GM12878 (cell line): Measurements from ENCODE around the gene MUC20. TPM values are rescaled to one million over a fixed set of nuclear protein-coding genes. Genes with fewer than 3 reads are reported as not detected.

Experiments
- ATAC-seq: fragments of 200-7000 bp; cut with Tn5 transposase; 3 replicates; pipeline ENCODE4 v1.9.1; 2020; ENCODE audit warnings: mild to moderate bottlenecking, moderate library complexity
- BruUV-seq: library from RNA; stranded (reverse); fragments of 400-500 nt; replicated peaks from 2 replicates; lab custom pipeline; 2021; lab: Mats Ljungman, UMichigan
- CTCF ChIA-PET: fragments of 300-600 bp; sonication (Branson Sonifier 250); formaldehyde crosslinking; extraction: SDS; loops from one replicate; lab custom pipeline; 2021; ENCODE audit warnings: inconsistent platforms; lab: Yijun Ruan, JAX
- POLR2A ChIA-PET: fragments of 350-600 bp; formaldehyde crosslinking; extraction: SDS; loops from one replicate; lab custom pipeline; 2021; ENCODE audit warnings: inconsistent platforms; lab: Charles Lee
- RAD21 ChIA-PET: fragments of 300-600 bp; sonication (Branson Sonifier 250); formaldehyde crosslinking; loops from one replicate; lab custom pipeline; 2023; ENCODE audit warnings: antibody characterized with exemption; ENCODE audit not compliant: unreplicated experiment; lab: Charles Lee
- SMC1A ChIA-PET: fragments of 300-600 bp; sonication (Branson Sonifier 250); formaldehyde crosslinking; loops from one replicate; lab custom pipeline; 2023; ENCODE audit not compliant: unreplicated experiment, uncharacterized antibody; lab: Charles Lee
- DNase-seq: peaks from one replicate; pipeline ENCODE4 v3.0.0-alpha.2; 2011; ENCODE audit warnings: low read depth, low spot score
- FAIRE-seq: peaks from 3 replicates; lab custom pipeline; 2011; peaks lifted over from hg19 to GRCh38; lab: Jason Lieb, UNC
- H2AFZ ChIP-seq: 2 replicates; pipeline ENCODE4 v1.6.0; 2011; ENCODE audit warnings: low read depth, low read length, control low read depth; ENCODE audit not compliant: control insufficient read depth
- H3K27ac ChIP-seq: 2 replicates; pipeline ENCODE4 v1.5.1; 2011; ENCODE audit warnings: control low read depth; ENCODE audit not compliant: control insufficient read depth, insufficient read depth
- H3K27me3 ChIP-seq, 2 experiments: replicated peaks in 1 of 2; 2 replicates each; pipeline versions ENCODE4 v1.6.0 to v1.6.1; 2011; ENCODE audit warnings: low read length in 1 of 2; ENCODE audit not compliant: control insufficient read depth in 2 of 2, insufficient read depth in 2 of 2
- H3K36me3 ChIP-seq, 2 experiments: 2 replicates each; pipeline ENCODE4 v1.5.1; 2011; ENCODE audit warnings: low read length in 1 of 2; ENCODE audit not compliant: control insufficient read depth in 2 of 2, insufficient read depth in 2 of 2
- H3K4me1 ChIP-seq: 2 replicates; pipeline ENCODE4 v1.6.1; 2011; ENCODE audit warnings: mild to moderate bottlenecking, low read length, moderate library complexity, mixed read lengths; ENCODE audit not compliant: control insufficient read depth, insufficient read depth
- H3K4me2 ChIP-seq: 2 replicates; pipeline ENCODE4 v1.6.0; 2011; ENCODE audit warnings: control low read depth; ENCODE audit not compliant: control insufficient read depth, insufficient read depth
- H3K4me3 ChIP-seq: fragments of 200-600 bp; sonication (generic); 2 replicates; pipeline ENCODE4 v1.5.1; 2016
- H3K79me2 ChIP-seq: 2 replicates; pipeline ENCODE4 v1.6.0; 2011; ENCODE audit warnings: low read length; ENCODE audit not compliant: control insufficient read depth, insufficient read depth
- H3K9ac ChIP-seq: 2 replicates; pipeline ENCODE4 v1.8.0; 2011; ENCODE audit warnings: low read length, control low read depth, mixed read lengths; ENCODE audit not compliant: control insufficient read depth, insufficient read depth
- H3K9me3 ChIP-seq: replicated peaks from 3 replicates; pipeline ENCODE4 v1.5.1; 2011; ENCODE audit warnings: mild to moderate bottlenecking, low read length; ENCODE audit not compliant: control insufficient read depth, insufficient read depth
- H4K20me1 ChIP-seq: 2 replicates; pipeline ENCODE4 v1.6.0; 2011; ENCODE audit not compliant: control insufficient read depth, insufficient read depth
- ASH2L ChIP-seq: fragments of 300-600, 200-600 bp; sonication (generic); IDR thresholded peaks from 2 replicates; pipeline ENCODE4 v1.6.1; 2017; ENCODE audit warnings: low read depth, mild to moderate bottlenecking, borderline replicate concordance
- BRCA1 ChIP-seq: IDR thresholded peaks from 2 replicates; pipeline ENCODE4 v1.6.1; 2011; ENCODE audit warnings: low read depth, low read length, improper control_type of control experiment
- CEBPB ChIP-seq, 2 experiments: fragments of 150-350 bp in 1 of 2; IDR thresholded peaks; 2 replicates each; pipeline ENCODE4 v1.6.1; 2012 to 2014; ENCODE audit warnings: low read depth in 2 of 2, low read length in 2 of 2, borderline replicate concordance in 1 of 2, inconsistent platforms in 1 of 2
- CHD4 ChIP-seq: fragments of 200-600 bp; sonication (generic); IDR thresholded peaks from 2 replicates; pipeline ENCODE4 v1.6.1; 2016; ENCODE audit warnings: mild to moderate bottlenecking
- DPF2 ChIP-seq: fragments of 450-650 bp; IDR thresholded peaks from 2 replicates; pipeline ENCODE4 v1.6.1; 2017; ENCODE audit warnings: mild to moderate bottlenecking
- E2F4 ChIP-seq: IDR thresholded peaks from 2 replicates; pipeline ENCODE4 v1.6.1; 2012; ENCODE audit warnings: low read depth, low read length, improper control_type of control experiment
- ELK1 ChIP-seq: IDR thresholded peaks from 2 replicates; pipeline ENCODE4 v1.6.1; 2012; ENCODE audit warnings: low read depth, low read length, improper control_type of control experiment
- EP300 ChIP-seq, 2 experiments: fragments of 150-350 bp in 1 of 2; IDR thresholded peaks; 2 replicates each; pipeline ENCODE4 v1.6.1; 2011 to 2012; ENCODE audit warnings: low read depth in 2 of 2, low read length in 2 of 2, borderline replicate concordance in 1 of 2, improper control_type of control experiment in 1 of 2, inconsistent platforms in 1 of 2; ENCODE audit not compliant: control insufficient read depth in 1 of 2
- ETV6 ChIP-seq, 2 experiments: fragments of 450-650 bp in 1 of 2; IDR thresholded peaks in 1 of 2; conservative IDR thresholded peaks in 1 of 2; 2 replicates each; pipeline ENCODE4 v1.6.1; 2014; ENCODE audit warnings: antibody characterized with exemption in 1 of 2, borderline replicate concordance in 1 of 2, low read depth in 1 of 2, mild to moderate bottlenecking in 1 of 2, moderate library complexity in 1 of 2
- IRF5 ChIP-seq: fragments of 450-650 bp; IDR thresholded peaks from 2 replicates; pipeline ENCODE4 v1.6.1; 2017; ENCODE audit warnings: borderline replicate concordance
- JUNB ChIP-seq: IDR thresholded peaks from 2 replicates; pipeline ENCODE4 v1.6.1; 2016; ENCODE audit warnings: antibody characterized with exemption, mild to moderate bottlenecking
- NFXL1 ChIP-seq: fragments of 450-650 bp; IDR thresholded peaks from 2 replicates; pipeline ENCODE4 v1.6.1; 2017; ENCODE audit warnings: antibody characterized with exemption, mild to moderate bottlenecking, borderline replicate concordance
- PML ChIP-seq: IDR thresholded peaks from 2 replicates; pipeline ENCODE4 v1.6.1; 2012; ENCODE audit warnings: low read length, inconsistent platforms
- POLR2AphosphoS2 ChIP-seq: IDR thresholded peaks from 2 replicates; pipeline ENCODE4 v1.6.1; 2011; ENCODE audit warnings: low read depth, mild to moderate bottlenecking, low read length, improper control_type of control experiment, moderate library complexity
- RBBP5 ChIP-seq: fragments of 200-600 bp; sonication (generic); conservative IDR thresholded peaks from 2 replicates; pipeline ENCODE4 v1.6.1; 2016
- SPI1 ChIP-seq: IDR thresholded peaks from 2 replicates; pipeline ENCODE4 v1.6.1; 2011; ENCODE audit warnings: low read depth, mild to moderate bottlenecking, low read length, moderate library complexity, borderline replicate concordance; ENCODE audit not compliant: insufficient read depth
- TBL1XR1 ChIP-seq: IDR thresholded peaks from 2 replicates; pipeline ENCODE4 v1.6.1; 2012; ENCODE audit warnings: low read depth, low read length, improper control_type of control experiment
- TCF7 ChIP-seq: IDR thresholded peaks from 2 replicates; pipeline ENCODE4 v1.6.1; 2014; ENCODE audit warnings: antibody characterized with exemption, borderline replicate concordance
- USF1 ChIP-seq: IDR thresholded peaks from 2 replicates; pipeline ENCODE4 v1.6.1; 2011; ENCODE audit warnings: borderline replicate concordance, low read depth, mild to moderate bottlenecking, moderate library complexity, mixed read lengths, low read length; ENCODE audit not compliant: insufficient read depth; ENCODE audit errors: extremely low read length
- YBX1 ChIP-seq: fragments of 450-650 bp; IDR thresholded peaks from 2 replicates; pipeline ENCODE4 v1.6.1; 2016; ENCODE audit warnings: antibody characterized with exemption
- YY1 ChIP-seq: IDR thresholded peaks from 2 replicates; pipeline ENCODE4 v1.6.1; 2011; ENCODE audit warnings: low read depth, mild to moderate bottlenecking, low read length
- WGBS: methylation state at CpG from one replicate; pipeline ENCODE4 v1.1.6; 2016; ENCODE audit warnings: low lambda C conversion rate; ENCODE audit not compliant: insufficient replicate concordance, insufficient coverage; ENCODE audit errors: missing lambda C conversion rate; 5-methylcytosine and 5-hydroxymethylcytosine counted together
- in situ Hi-C: fragments of 300-500 bp; cut with MboI; formaldehyde crosslinking; loops from 9 replicates; pipeline ENCODE4 v1.14.3; 2018; ENCODE audit warnings: mixed read lengths
- intact Hi-C: fragments of 100-400 bp; cut with micrococcal nuclease; formaldehyde crosslinking; loops from one replicate; pipeline ENCODE4 v1.14.2; 2022; ENCODE audit not compliant: unreplicated experiment
- polyA plus RNA-seq, 11 experiments: library from polyadenylated mRNA; depleted of rRNA in 4 of 11; unstranded in 6 of 11; stranded (reverse) in 5 of 11; fragments of >200 nt; fragmentation: Nextera tagmentation in 4 of 11; fragmentation: Illumina TruSeq in 1 of 11; extraction: Ambion mirVana in 4 of 11; extraction: Trizol in 1 of 11; gene quantifications; 1 replicate in 1 of 11; 2 replicates in 10 of 11; pipeline versions ENCODE4 v1.2.1 to v1.2.3, GENCODE V29; 2011 to 2016; ENCODE audit warnings: inconsistent platforms in 2 of 11, missing spikeins in 2 of 11, low read depth in 1 of 11
- total RNA-seq, 4 experiments: library from RNA; depleted of rRNA in 3 of 4; stranded (reverse); fragments of >200 nt in 3 of 4; fragmentation: Illumina TruSeq in 1 of 4; extraction: Trizol in 1 of 4; gene quantifications; 2 replicates each; pipeline versions ENCODE4 v1.2.1 to v1.2.3, GENCODE V29; 2013 to 2021

The MUC20 gene
- total and polyA plus RNA-seq, 10 of the 15 experiments (the other 5 are each of a cell fraction or from before 2014, with no cell fraction given): 0.04 to 0.46 (median 0.17) TPM; not detected in 3

GRCh38 chr3:195762249-195762585, 41.4 kb downstream of the MUC20 start (continued):
- TF ChIP-seq ASH2L (no peak), RBBP5 (no peak), YBX1 (no peak), CEBPB (IDR thresholded peaks at IDR 0.05; ENCODE audit: borderline replicate concordance in 1 of 2, low read depth in 2 of 2, low read length in 2 of 2) (no peak), PML (no peak), ETV6 (conservative IDR thresholded peaks at IDR 0.05 in 1 of 2, IDR thresholded peaks at IDR 0.05 in 1 of 2; ENCODE audit: borderline replicate concordance in 1 of 2, low read depth in 1 of 2) (no peak), NFXL1 (no peak), TBL1XR1 (no peak)

- in situ Hi-C loops: no loop called here
- Histone ChIP-seq H3K9me3 (no peaks in the 10 kb centered on the region), H2AFZ (no peak overlapping the region), H3K79me2 (no peaks in the 10 kb centered on the region), H3K27me3 (no peaks in the 10 kb centered on the region; a peak in 2 of 4 replicates), H3K4me3 (no peak overlapping the region), H3K4me2 (no peak overlapping the region), H3K4me1 (no peaks in the 10 kb centered on the region), H3K9ac (no peak overlapping the region), H4K20me1 (no peaks in the 10 kb centered on the region), H3K27ac (no peak overlapping the region), H3K36me3 (no peaks in the 10 kb centered on the region)
- RAD21 ChIA-PET: no interaction called here
- ATAC-seq (no peak), DNase-seq (no peak), FAIRE-seq (no peak)
- 74% methylated on average over 19 of the region's 43 CpGs for WGBS
- intact Hi-C loops: no loop called here
- CTCF ChIA-PET: no interaction called here
- BruUV-seq: no TSS peak
- SMC1A ChIA-PET: no interaction called here
- POLR2A ChIA-PET: no interaction called here
- TF ChIP-seq E2F4 (no peak), SPI1 (no peak), DPF2 (no peak), POLR2AphosphoS2 (no peak), IRF5 (no peak), EP300 (IDR thresholded peaks at IDR 0.05; ENCODE audit: borderline replicate concordance in 1 of 2, control insufficient read depth in 1 of 2, low read depth in 2 of 2, low read length in 2 of 2) (no peak), ELK1 (no peak), CHD4 (no peak), TCF7 (no peak), JUNB (no peak), BRCA1 (no peak), YY1 (no peak), ETV6 (conservative IDR thresholded peaks at IDR 0.05 in 1 of 2, IDR thresholded peaks at IDR 0.05 in 1 of 2; ENCODE audit: borderline replicate concordance in 1 of 2, low read depth in 1 of 2) (no peak), USF1 (no peak)
Measured at GRCh38 chr3:195762611-195763010, 41.8 kb downstream of the MUC20 start.
